Smooth muscle cell (in vitro differentiated cells): ENCODE data around the gene KCNIP1. TPM values are rescaled to one million over a fixed set of nuclear protein-coding genes. Genes with fewer than 3 reads are reported as not detected.

Source experiments
- DNase-seq: peaks from one replicate; lab custom pipeline; 2025; ENCODE audit not compliant: unreplicated experiment; lab: John Stamatoyannopoulos, UW
- H2AFZ ChIP-seq: fragments of 200-600 bp; sonication (generic); 2 replicates; pipeline ENCODE4 v1.6.0; 2016; ENCODE audit warnings: antibody characterized with exemption, low read depth, mild to moderate bottlenecking
- H3F3A ChIP-seq: fragments of 200-600 bp; sonication (generic); 2 replicates; pipeline ENCODE4 v1.6.0; 2017; ENCODE audit warnings: antibody characterized with exemption, low read depth
- H3K27ac ChIP-seq: fragments of 200-600 bp; sonication (generic); 2 replicates; pipeline ENCODE4 v1.5.1; 2016; ENCODE audit warnings: low read depth, mild to moderate bottlenecking
- H3K27me3 ChIP-seq: fragments of 200-600 bp; sonication (generic); 2 replicates; pipeline ENCODE4 v1.6.1; 2016; ENCODE audit warnings: low read depth, mild to moderate bottlenecking
- H3K36me3 ChIP-seq: fragments of 200-600 bp; sonication (generic); 2 replicates; pipeline ENCODE4 v1.5.1; 2016; ENCODE audit warnings: low read depth
- H3K4me1 ChIP-seq: fragments of 200-600 bp; sonication (generic); 2 replicates; pipeline ENCODE4 v1.5.1; 2016; ENCODE audit warnings: low read depth
- H3K4me2 ChIP-seq: fragments of 200-600 bp; sonication (generic); 2 replicates; pipeline ENCODE4 v1.6.0; 2016; ENCODE audit warnings: mild to moderate bottlenecking
- H3K4me3 ChIP-seq: fragments of 200-600 bp; sonication (generic); 2 replicates; pipeline ENCODE4 v1.5.1; 2016; ENCODE audit warnings: mild to moderate bottlenecking
- H3K79me2 ChIP-seq: fragments of 200-600 bp; sonication (generic); 2 replicates; pipeline ENCODE4 v1.6.0; 2016; ENCODE audit warnings: low read depth, mild to moderate bottlenecking
- H3K9ac ChIP-seq: fragments of 200-600 bp; sonication (generic); 2 replicates; pipeline ENCODE4 v1.6.0; 2016; ENCODE audit warnings: low read depth
- H3K9me3 ChIP-seq: fragments of 200-600 bp; sonication (generic); replicated peaks from 2 replicates; pipeline ENCODE4 v1.5.1; 2016; ENCODE audit warnings: low read depth
- H4K20me1 ChIP-seq: fragments of 200-600 bp; sonication (generic); 2 replicates; pipeline ENCODE4 v1.6.0; 2016; ENCODE audit warnings: low read depth
- CTCF ChIP-seq: fragments of 200-600 bp; sonication (generic); IDR thresholded peaks from 2 replicates; pipeline ENCODE4 v1.5.1; 2017; ENCODE audit warnings: borderline replicate concordance, mild to moderate bottlenecking, antibody characterized with exemption; ENCODE audit not compliant: insufficient read depth, poor library complexity, severe bottlenecking
- WGBS: methylation state at CpG from one replicate; pipeline ENCODE4 v1.1.7; 2016; ENCODE audit warnings: low lambda C conversion rate; 5-methylcytosine and 5-hydroxymethylcytosine counted together
- polyA plus RNA-seq: library from polyadenylated mRNA; unstranded; fragments of >200 nt; fragmentation: Nextera tagmentation; extraction: Ambion mirVana; gene quantifications from 2 replicates; pipeline ENCODE4 v1.2.1, GENCODE V29; 2016
- total RNA-seq: library from RNA; depleted of rRNA; stranded (reverse); fragments of >200 nt; gene quantifications from 2 replicates; pipeline ENCODE4 v1.2.3, GENCODE V29; 2014

KCNIP1 gene
- total and polyA plus RNA-seq, 2 experiments from 2014 or later: 0.50 TPM; not detected in 1

GRCh38 chr5:170537451-170538095 is 33.8 kb downstream of the KCNIP1 start:
- no peaks in the 10 kb centered on the region for H4K20me1 ChIP-seq

GRCh38 chr5:170538096-170538465 is 34.3 kb downstream of the KCNIP1 start:
- Histone ChIP-seq H2AFZ (no peak overlapping the region), H3K79me2 (no peaks in the 10 kb centered on the region), H4K20me1 (no peaks in the 10 kb centered on the region), H3K27me3 (peaks cover 35% of the 10 kb centered on the region), H3K4me2 (no peak overlapping the region), H3F3A (no peaks in the 10 kb centered on the region), H3K36me3 (no peaks in the 10 kb centered on the region), H3K27ac (no peak overlapping the region), H3K9ac (no peak overlapping the region), H3K9me3 (no peaks in the 10 kb centered on the region), H3K4me1 (peaks cover 4% of the 10 kb centered on the region), H3K4me3 (no peak overlapping the region)
- TF ChIP-seq CTCF: no peak
- WGBS: 90% methylated on average over 3 of the region's 3 CpGs
- no peak for DNase-seq

More at GRCh38 chr5:170537451-170538095, 33.8 kb downstream of the KCNIP1 start:
- Histone ChIP-seq H3K27ac (no peak overlapping the region), H2AFZ (no peak overlapping the region), H3K4me1 (peaks cover 7% of the 10 kb centered on the region), H3K27me3 (peaks cover 40% of the 10 kb centered on the region), H3F3A (no peaks in the 10 kb centered on the region), H3K9ac (no peak overlapping the region), H3K4me3 (no peak overlapping the region), H3K36me3 (no peaks in the 10 kb centered on the region), H3K79me2 (no peaks in the 10 kb centered on the region), H3K4me2 (no peak overlapping the region), H3K9me3 (no peaks in the 10 kb centered on the region)
- DNase-seq: no peak
- 82% methylated on average over 8 of the region's 8 CpGs for WGBS
- TF ChIP-seq CTCF: no peak

GRCh38 chr5:170538696-170539586 is 35.1 kb downstream of the KCNIP1 start:
- no peak overlapping the region for H3K27ac ChIP-seq
- H3K4me2 ChIP-seq: no peak overlapping the region
- no peaks in the 10 kb centered on the region for H3K79me2 ChIP-seq
- H3K27me3 ChIP-seq: peaks cover 27% of the 10 kb centered on the region
- WGBS: 90% methylated on average over 6 of the region's 6 CpGs
- no peaks in the 10 kb centered on the region for H3F3A ChIP-seq
- no peaks in the 10 kb centered on the region for H3K36me3 ChIP-seq
- H3K9ac ChIP-seq: no peak overlapping the region
- DNase-seq: no peak
- H4K20me1 ChIP-seq: no peaks in the 10 kb centered on the region
- H3K4me1 ChIP-seq: peaks cover 2% of the 10 kb centered on the region
- no peak for TF ChIP-seq CTCF
- no peak overlapping the region for H3K4me3 ChIP-seq
- no peak overlapping the region for H2AFZ ChIP-seq
- H3K9me3 ChIP-seq: no peaks in the 10 kb centered on the region
